ENCODE measurements around the gene ATP2B2.

Gene ATP2B2

GRCh38 chr3:10426346-10427220 lies 78.8 kb downstream of the ATP2B2 start:
- DNase-seq (ENCODE audit: low spot score), result no peak

- DNase-seq (ENCODE audit: low spot score), result no peak
Observed at GRCh38 chr3:10423171-10423882, 82.1 kb downstream of the ATP2B2 start.

- DNase-seq (ENCODE audit: low spot score), result no peak
Observed at GRCh38 chr3:10421996-10422395, 83.4 kb downstream of the ATP2B2 start.

GRCh38 chr3:10420745-10421475 lies 84.5 kb downstream of the ATP2B2 start:
- DNase-seq (ENCODE audit: low spot score), result no peak

- DNase-seq (ENCODE audit: low spot score), result no peak
Observed at GRCh38 chr3:10419637-10420232, 85.7 kb downstream of the ATP2B2 start.

GRCh38 chr3:10417847-10418246 lies 87.5 kb downstream of the ATP2B2 start:
- no peak for DNase-seq (ENCODE audit: low spot score)

GRCh38 chr3:10416730-10417300 lies 88.6 kb downstream of the ATP2B2 start:
- DNase-seq (ENCODE audit: low spot score), result no peak

- DNase-seq (ENCODE audit: low spot score), result no peak
Observed at GRCh38 chr3:10413041-10413440, 92.3 kb downstream of the ATP2B2 start.

- DNase-seq (ENCODE audit: low spot score), result no peak
Observed at GRCh38 chr3:10411598-10412332, 93.6 kb downstream of the ATP2B2 start.

GRCh38 chr3:10410383-10411002 lies 94.9 kb downstream of the ATP2B2 start:
- DNase-seq (ENCODE audit: low spot score), result no peak

GRCh38 chr3:10408680-10409079 lies 96.7 kb downstream of the ATP2B2 start:
- DNase-seq (ENCODE audit: low spot score), result no peak

GRCh38 chr3:10407361-10407760 lies 98.0 kb downstream of the ATP2B2 start:
- no peak for DNase-seq (ENCODE audit: low spot score)

- no peak for DNase-seq (ENCODE audit: low spot score)
Observed at GRCh38 chr3:10406414-10406813, 99.0 kb downstream of the ATP2B2 start.

GRCh38 chr3:10405816-10406215 lies 99.6 kb downstream of the ATP2B2 start:
- no peak for DNase-seq (ENCODE audit: low spot score)

- no peak for DNase-seq (ENCODE audit: low spot score)
Observed at GRCh38 chr3:10404876-10405275, 100.5 kb downstream of the ATP2B2 start.

- no peak for DNase-seq (ENCODE audit: low spot score)
Observed at GRCh38 chr3:10404377-10404776, 101.0 kb downstream of the ATP2B2 start.

GRCh38 chr3:10401990-10402761 lies 103.2 kb downstream of the ATP2B2 start:
- no peak for DNase-seq (ENCODE audit: low spot score)

- DNase-seq (ENCODE audit: low spot score), result no peak
Observed at GRCh38 chr3:10400749-10401495, 104.5 kb downstream of the ATP2B2 start.

GRCh38 chr3:10400050-10400748 lies 105.2 kb downstream of the ATP2B2 start:
- DNase-seq (ENCODE audit: low spot score), result no peak

Measured in hematopoietic multipotent progenitor cell treated with erythropoietin and hydrocortisone succinate and interleukin-3 and kit ligand, for 17 days (in vitro differentiated cells).